NCI-H1092 treated with DMSO at 0.1 percent for 48 hours (cell line): Measurements from ENCODE around the gene USP21.
"Not testable (repeated sequence)": the region's sequence is repeated elsewhere in the genome, so short reads cannot be mapped to it uniquely, and the experiment has no call there.

ENCODE experiments used
- DNase-seq: peaks from one replicate; lab custom pipeline; 2025; lab: John Stamatoyannopoulos, UW

USP21 gene

DNA sequence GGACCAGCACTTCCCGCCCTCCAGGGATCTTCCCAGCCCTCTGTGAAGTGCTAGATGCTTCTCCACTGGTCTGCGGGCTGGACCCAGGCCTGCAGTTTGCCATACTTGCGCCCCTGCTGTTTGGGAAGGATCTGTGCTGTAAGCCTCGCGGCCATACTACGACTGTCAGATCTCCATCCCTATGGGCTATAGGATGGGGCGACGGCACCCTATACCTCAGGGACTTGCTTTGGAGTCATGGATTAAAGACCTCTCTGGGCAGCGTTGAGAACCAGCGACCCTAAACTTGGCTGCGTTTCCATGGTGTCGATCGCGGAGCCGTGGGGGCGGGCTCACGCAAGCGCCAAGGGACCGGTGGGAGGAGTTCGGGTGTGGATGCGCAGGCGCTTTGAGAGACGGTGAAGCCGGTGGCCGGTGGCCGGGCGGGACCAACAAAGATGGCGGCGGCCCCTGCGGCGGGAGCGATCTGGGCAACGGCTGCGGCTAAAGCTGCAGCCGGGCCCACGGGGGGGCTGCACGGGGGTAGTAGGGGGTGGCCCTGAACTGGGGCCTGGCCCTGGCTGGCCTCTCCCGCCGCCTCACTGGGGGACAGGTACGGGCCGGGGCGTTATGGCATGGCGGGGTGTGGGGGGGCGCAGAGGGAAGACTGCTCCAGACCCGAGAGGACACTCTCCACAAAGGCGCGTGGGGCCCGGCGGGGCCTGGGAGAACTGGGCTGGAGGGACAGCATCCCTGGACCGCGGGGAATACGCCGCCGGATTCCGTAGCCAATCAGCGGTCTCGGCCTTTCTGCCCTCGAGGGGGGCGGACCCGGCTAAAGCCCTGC lies at the start of gene USP21:
TSS of gene USP21 (plus strand) at position 414 of the 826 bp plus-strand sequence. CDS start 1,141 bp downstream, outside the sequence.
- DNase-seq: peak; percentile 96

DNA sequence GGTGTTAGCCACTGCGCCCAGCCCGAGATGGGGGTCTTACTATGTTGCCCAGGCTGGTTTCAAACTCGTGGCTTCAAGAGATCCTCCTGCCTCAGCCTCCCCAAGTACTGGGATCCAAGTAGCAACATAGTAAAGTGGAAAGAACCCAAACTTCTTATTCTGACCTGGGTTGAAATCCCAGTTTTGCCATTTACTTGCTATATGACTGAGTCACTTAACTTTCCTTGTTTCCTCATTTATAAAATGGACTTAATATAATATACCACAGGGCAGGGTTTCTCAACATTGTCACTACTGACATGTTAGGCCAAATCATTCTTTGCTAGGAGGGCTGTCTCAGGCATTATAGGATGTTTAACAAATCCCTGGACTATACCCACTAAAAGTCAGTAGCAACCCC lies 48.2 kb upstream of the USP21 start:
- DNase-seq: no peak

GRCh38 chr1:161111527-161111926 lies 47.8 kb upstream of the USP21 start:
- DNase-seq: no peak

DNA sequence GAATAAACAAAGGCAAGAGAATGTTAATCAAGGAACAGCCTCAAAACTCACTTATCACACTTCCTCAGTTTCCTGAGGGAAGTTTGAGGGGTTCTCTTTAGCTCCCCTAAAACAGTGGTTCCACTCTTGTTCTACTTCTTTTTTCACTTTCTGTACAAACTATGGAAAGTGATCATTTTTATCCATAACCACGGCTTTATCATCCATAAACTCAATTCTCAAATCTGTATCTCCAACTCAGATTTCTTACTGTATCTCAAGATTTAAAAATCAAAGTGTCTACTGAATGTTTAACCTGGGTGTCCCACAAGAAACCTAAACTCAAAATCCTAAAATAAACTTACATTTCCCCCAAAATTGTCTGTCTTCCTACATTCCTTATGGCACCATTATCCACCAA lies 45.4 kb upstream of the USP21 start:
- DNase-seq: no peak

- DNase-seq: no peak
Observed at GRCh38 chr1:161114556-161114955, 44.7 kb upstream of the USP21 start.

- no peak for DNase-seq
Observed at GRCh38 chr1:161115132-161115711, 44.1 kb upstream of the USP21 start.

DNA sequence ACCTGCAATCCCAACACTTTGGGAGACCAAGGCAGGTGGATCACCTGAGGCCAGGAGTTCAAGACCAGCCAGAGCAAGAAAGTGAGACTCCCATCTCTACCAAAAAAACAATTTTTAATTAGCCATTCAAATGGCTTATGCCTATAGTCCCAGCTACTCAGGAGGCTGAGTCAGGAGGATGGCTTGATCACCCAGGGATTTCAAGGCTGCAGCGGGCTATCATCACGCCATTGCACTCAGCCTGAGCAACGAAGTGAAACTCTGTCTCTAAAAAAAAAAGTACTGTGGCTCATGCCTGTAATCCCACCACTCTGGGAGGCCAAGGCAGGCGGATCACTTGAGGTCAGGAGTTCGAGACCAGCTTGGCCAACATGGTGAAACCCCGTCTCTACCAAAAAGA lies 43.3 kb upstream of the USP21 start:
- DNase-seq: not testable (repeated sequence)

DNA sequence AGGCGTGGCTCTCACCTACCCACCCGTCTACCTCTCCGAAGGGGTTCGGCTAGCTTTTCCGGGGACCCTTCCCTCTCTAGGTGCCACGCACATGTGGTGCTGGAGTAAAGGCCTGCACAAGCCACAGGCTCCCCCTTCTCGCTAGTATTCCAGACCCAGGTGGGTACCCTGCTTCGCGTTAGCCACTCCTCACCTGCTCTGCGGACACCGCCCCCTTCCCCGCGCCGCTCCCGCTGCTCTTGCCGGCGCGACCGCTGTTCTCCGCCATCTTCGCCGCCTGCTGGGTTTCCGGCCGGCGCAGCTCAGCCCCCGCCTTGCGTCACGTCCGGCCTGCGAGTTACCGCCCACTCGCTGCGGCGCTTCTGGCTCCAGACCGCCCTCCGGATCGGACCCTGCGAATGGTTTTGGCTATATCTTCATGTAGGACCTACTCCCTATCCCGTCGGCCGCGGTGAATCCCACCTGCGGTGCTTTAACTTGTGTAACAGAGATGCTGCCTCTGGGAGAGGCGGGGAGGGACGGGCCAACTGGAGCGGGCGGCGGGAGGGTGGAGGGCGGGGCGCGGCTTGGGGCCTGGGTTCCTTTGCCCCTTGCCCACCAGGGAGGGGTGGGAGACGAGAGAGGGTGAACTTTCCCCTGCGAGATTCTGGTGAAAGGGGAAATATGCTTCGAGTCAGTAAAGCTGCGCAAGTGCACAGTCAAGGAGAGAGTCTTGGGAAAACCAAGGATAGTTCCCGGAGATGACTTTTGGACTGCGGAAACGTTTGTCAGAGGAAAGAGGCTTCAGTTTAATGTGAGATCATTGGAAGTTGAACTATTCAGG lies 41.3 kb upstream of the USP21 start, which contains the start of the genes NIT1 and PFDN2:
TSS of gene NIT1 (plus strand) at position 347 of the 823 bp plus-strand sequence. CDS start at position 419, 72 bp downstream.
TSS of gene PFDN2 (minus strand) at position 279 of the 823 bp plus-strand sequence. CDS start at position 268, 11 bp downstream.
- peak; percentile 72 for DNase-seq

- DNase-seq: no peak
Observed at GRCh38 chr1:161119092-161119903, 40.0 kb upstream of the USP21 start.

GRCh38 chr1:161121042-161121650 lies 38.2 kb upstream of the USP21 start:
- no peak for DNase-seq

- no peak for DNase-seq
Observed at GRCh38 chr1:161121834-161122233, 37.5 kb upstream of the USP21 start.

DNA sequence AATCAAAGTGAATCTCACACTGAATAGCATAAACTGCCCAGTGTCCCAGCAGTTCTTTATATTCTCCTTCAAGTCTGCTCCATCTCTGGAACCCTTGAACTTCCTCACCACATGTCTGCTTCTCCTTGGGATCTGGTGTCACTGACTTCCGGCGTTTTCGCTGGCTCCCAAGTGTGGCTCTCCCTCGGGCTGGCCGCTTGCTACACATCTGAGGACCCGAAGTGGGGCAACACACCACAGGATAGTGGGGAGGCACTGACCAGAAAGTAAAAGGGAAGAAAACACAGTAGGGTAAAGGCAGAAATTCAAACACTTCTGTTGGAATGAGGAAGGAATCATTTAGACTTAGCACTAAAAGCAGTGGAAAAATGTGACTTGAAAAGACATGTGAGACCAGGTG lies 36.3 kb upstream of the USP21 start:
- no peak for DNase-seq

DNA sequence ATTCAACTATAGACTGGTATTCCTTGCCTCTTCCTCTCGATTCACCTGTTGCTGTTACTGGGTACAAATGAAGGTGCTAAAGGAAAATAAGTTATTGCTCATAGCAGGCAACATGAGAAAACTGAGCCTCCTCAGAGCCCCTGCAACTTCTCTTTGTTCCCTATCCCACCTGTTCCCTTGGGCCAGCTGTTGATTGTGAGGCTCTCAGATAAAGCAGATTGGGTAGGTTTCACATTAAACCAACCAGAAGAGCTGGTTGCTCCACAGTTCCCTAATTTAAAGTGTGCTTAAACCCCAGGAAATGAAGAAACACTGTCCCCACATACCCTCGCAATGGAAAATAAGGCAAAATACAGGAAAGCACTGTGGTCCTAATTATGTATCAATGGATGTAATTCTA lies 31.7 kb upstream of the USP21 start:
- DNase-seq: no peak

GRCh38 chr1:161128591-161129420 lies 30.5 kb upstream of the USP21 start:
- DNase-seq: no peak

DNA sequence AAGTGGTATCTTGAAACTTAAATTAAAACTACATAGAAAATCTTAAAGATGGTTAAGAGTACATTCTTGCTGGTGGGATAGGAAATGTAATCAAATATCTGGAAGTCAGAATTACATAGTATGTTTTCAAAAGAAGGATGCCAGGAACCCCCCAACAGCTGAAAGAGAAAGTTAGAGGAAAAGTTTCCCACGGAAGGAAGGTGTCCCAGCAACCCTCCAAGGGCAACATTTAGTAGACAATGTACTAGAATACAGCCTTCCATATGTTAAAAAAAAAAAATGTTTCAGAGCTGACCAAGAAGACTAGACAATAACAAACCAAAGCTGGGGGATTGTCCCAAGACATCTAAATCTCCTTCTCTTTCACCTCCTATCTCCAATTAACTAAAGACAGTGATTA lies 29.0 kb upstream of the USP21 start:
- no peak for DNase-seq

- DNase-seq: no peak
Observed at GRCh38 chr1:161131523-161132409, 27.5 kb upstream of the USP21 start.

DNA sequence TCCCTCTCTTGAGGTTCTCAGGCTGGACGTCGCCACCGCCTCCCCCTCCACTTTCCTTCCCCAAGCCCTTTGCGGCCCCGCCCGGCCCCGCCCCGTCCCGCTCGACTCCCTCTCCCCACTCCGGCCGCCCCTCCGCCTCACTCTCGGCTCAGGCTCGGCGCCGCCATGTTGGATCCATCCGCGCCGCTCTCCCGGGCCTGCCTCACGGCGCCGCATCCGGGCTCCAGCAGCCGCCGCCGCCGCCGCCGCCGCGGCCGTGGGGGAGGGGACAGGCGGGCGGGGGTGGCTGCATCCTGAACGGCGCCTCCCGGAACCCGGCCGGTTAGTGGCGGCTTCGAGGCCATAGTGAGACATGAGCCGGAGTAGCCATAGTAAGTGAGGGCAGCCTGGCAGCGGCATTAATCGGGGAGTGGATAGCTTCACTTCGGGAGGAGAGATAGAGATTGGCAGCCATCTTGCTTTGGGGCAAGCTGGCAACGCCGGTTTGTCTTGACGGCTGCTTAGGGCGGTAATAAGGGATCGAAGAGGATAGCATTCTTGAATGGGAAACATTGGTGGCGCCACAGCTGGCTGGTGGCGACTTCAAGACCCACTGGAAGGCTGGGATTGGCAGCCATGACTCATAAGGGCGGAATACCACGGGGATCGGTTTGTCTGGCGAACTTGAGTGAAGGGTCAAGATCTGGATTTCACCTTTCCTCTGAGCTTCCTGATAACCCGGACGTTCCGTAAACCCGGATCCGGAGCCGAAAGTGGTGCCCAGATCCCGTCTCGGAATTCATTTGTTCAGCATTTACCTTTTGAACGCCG lies 26.7 kb upstream of the USP21 start, which contains the start of gene DEDD:
TSS of gene DEDD (minus strand) at position 258 of the 810 bp plus-strand sequence. CDS start 8,205 bp downstream, outside the sequence.
- peak; percentile 99 for DNase-seq

- DNase-seq: no peak
Observed at GRCh38 chr1:161133220-161133740, 26.0 kb upstream of the USP21 start.
